ENCODE measurements around the gene ZFYVE28. TPM values are rescaled to one million over a fixed set of nuclear protein-coding genes. Genes with fewer than 3 reads are reported as not detected.

The ZFYVE28 gene
- total RNA-seq, 2 donors from 2014 or later = 29.6 to 31.6 TPM

- intact Hi-C loops (cut with DNase I) = no loop called here
Observed at GRCh38 chr4:2353222-2354107, 65.0 kb downstream of the ZFYVE28 start.

GRCh38 chr4:2352729-2353221 is 65.7 kb downstream of the ZFYVE28 start:
- no peak for TF ChIP-seq CTCF (IDR thresholded peaks at IDR 0.05)
- Histone ChIP-seq H3K9me3 (no peaks in the 10 kb centered on the region), H3K27ac (no peak overlapping the region), H3K4me1 (no peaks in the 10 kb centered on the region), H3K27me3 (no peaks in the 10 kb centered on the region), H3K4me3 (no peak overlapping the region), H3K36me3 (no peaks in the 10 kb centered on the region), H3K9ac (ENCODE audit: low read depth in 2 of 2, low read length in 2 of 2) (peak overlapping the region in 1 of 2 donors; percentile 2)
- intact Hi-C loops (cut with DNase I) = no loop called here
- DNase-seq = no peak

More at GRCh38 chr4:2353222-2354107, 65.0 kb downstream of the ZFYVE28 start:
- Histone ChIP-seq H3K9ac (ENCODE audit: low read depth in 2 of 2, low read length in 2 of 2) (peak overlapping the region in 1 of 2 donors; percentile 2), H3K36me3 (no peaks in the 10 kb centered on the region), H3K4me1 (no peaks in the 10 kb centered on the region), H3K9me3 (no peaks in the 10 kb centered on the region), H3K4me3 (no peak overlapping the region), H3K27ac (no peak overlapping the region), H3K27me3 (no peaks in the 10 kb centered on the region)
- DNase-seq = no peak
- TF ChIP-seq CTCF (IDR thresholded peaks at IDR 0.05) = no peak

- H3K4me1 ChIP-seq = no peaks in the 10 kb centered on the region
- no peak overlapping the region for H3K4me3 ChIP-seq
- TF ChIP-seq CTCF (IDR thresholded peaks at IDR 0.05) = no peak
- no peaks in the 10 kb centered on the region for H3K9me3 ChIP-seq
- no peak for DNase-seq
- no peak overlapping the region for H3K27ac ChIP-seq
- intact Hi-C loops (cut with DNase I) = no loop called here
- no peak overlapping the region for H3K9ac ChIP-seq (ENCODE audit: low read depth in 2 of 2, low read length in 2 of 2)
- H3K36me3 ChIP-seq = no peaks in the 10 kb centered on the region
- H3K27me3 ChIP-seq = no peaks in the 10 kb centered on the region
Observed at GRCh38 chr4:2352171-2352570, 66.3 kb downstream of the ZFYVE28 start.

DNA sequence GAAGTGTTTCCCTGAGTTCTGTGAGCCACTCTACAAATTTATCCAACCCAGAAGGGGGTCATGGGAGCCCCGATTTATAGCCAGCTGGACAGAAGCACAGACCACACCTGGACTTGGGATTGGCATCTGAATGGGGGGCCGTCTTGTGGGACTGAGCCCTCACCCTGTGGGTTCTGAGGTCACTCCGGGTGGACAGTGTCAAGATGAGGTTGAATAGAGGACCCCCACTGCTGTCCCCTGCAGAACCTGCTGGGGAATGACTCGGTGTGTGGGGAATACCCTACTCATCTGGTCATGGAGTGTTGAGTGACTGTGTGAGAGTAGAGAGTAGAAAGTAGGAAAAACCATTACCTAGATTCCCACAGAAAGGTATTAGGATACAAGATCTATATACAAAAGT is 67.5 kb downstream of the ZFYVE28 start:
- no peaks in the 10 kb centered on the region for H3K9me3 ChIP-seq
- H3K4me1 ChIP-seq = no peaks in the 10 kb centered on the region
- intact Hi-C loops (cut with DNase I) = no loop called here
- H3K4me3 ChIP-seq = no peak overlapping the region
- TF ChIP-seq CTCF (IDR thresholded peaks at IDR 0.05) = no peak
- no peak overlapping the region for H3K27ac ChIP-seq
- H3K36me3 ChIP-seq = no peaks in the 10 kb centered on the region
- DNase-seq = no peak
- H3K9ac ChIP-seq (ENCODE audit: low read depth in 2 of 2, low read length in 2 of 2) = no peak overlapping the region
- no peaks in the 10 kb centered on the region for H3K27me3 ChIP-seq

GRCh38 chr4:2348786-2349185 is 69.7 kb downstream of the ZFYVE28 start:
- DNase-seq = no peak
- Histone ChIP-seq H3K9ac (ENCODE audit: low read depth in 2 of 2, low read length in 2 of 2) (no peak overlapping the region), H3K9me3 (no peaks in the 10 kb centered on the region), H3K4me3 (no peak overlapping the region), H3K27ac (no peak overlapping the region), H3K36me3 (no peaks in the 10 kb centered on the region), H3K4me1 (no peaks in the 10 kb centered on the region), H3K27me3 (no peaks in the 10 kb centered on the region)
- intact Hi-C loops (cut with DNase I) = no loop called here
- TF ChIP-seq CTCF (IDR thresholded peaks at IDR 0.05) = no peak

Measured in colonic mucosa (tissue), 4 donors.